HepG2 (cell line): ENCODE measurements around the gene CLPTM1L.

ENCODE experiments used
- CCAR2 ChIP-seq: fragments of 200-400 bp; formaldehyde crosslinking; optimal IDR thresholded peaks from 2 replicates; pipeline ENCODE3; 2018; ENCODE audit warnings: low read depth, mild to moderate bottlenecking, low read length, moderate library complexity
- CTCF ChIP-seq: sonication (generic); formaldehyde crosslinking; IDR thresholded peaks from 2 replicates; pipeline ENCODE4 v1.5.0; 2020; ENCODE audit warnings: mild to moderate bottlenecking, missing genetic modification reagents, moderate library complexity
- DBP ChIP-seq: sonication (generic); formaldehyde crosslinking; IDR thresholded peaks from 2 replicates; pipeline ENCODE4 v1.4.0; 2020; ENCODE audit warnings: missing genetic modification reagents; ENCODE audit errors: not compliant biosample characterization
- HDAC2 ChIP-seq: sonication (generic); formaldehyde crosslinking; IDR thresholded peaks from 2 replicates; pipeline ENCODE4 v1.4.0; 2020; ENCODE audit warnings: missing genetic modification reagents
- IRF1 ChIP-seq: sonication (generic); formaldehyde crosslinking; IDR thresholded peaks from 2 replicates; pipeline ENCODE4 v1.4.0; 2020; ENCODE audit warnings: low read depth, mild to moderate bottlenecking, missing genetic modification reagents
- NR2F1 ChIP-seq, 2 experiments: fragments of 450-650 bp in 1 of 2; formaldehyde crosslinking in 1 of 2; IDR thresholded peaks; 2 replicates each; pipeline versions ENCODE4 v1.5.0 to v1.6.1; 2016 to 2020; ENCODE audit warnings: mild to moderate bottlenecking in 1 of 2, missing compliant biosample characterization in 1 of 2, missing genetic modification reagents in 1 of 2, moderate library complexity in 1 of 2
- NR3C1 ChIP-seq: sonication (generic); formaldehyde crosslinking; IDR thresholded peaks from 2 replicates; pipeline ENCODE4 v1.4.0; 2020; ENCODE audit warnings: missing genetic modification reagents
- POLR2AphosphoS5 ChIP-seq: IDR thresholded peaks from 2 replicates; pipeline ENCODE4 v1.6.1; 2012; ENCODE audit warnings: low read depth, low read length
- RFX1 ChIP-seq: fragments of 450-650 bp; IDR thresholded peaks from 2 replicates; pipeline ENCODE4 v1.6.1; 2017
- SP2 ChIP-seq: sonication (generic); formaldehyde crosslinking; IDR thresholded peaks from 2 replicates; pipeline ENCODE4 v1.5.1; 2020; ENCODE audit warnings: mild to moderate bottlenecking, missing genetic modification reagents
- UBTF ChIP-seq: sonication (generic); formaldehyde crosslinking; IDR thresholded peaks from 2 replicates; pipeline ENCODE4 v1.4.0; 2020; ENCODE audit warnings: mild to moderate bottlenecking, missing genetic modification reagents
- ZBTB26 ChIP-seq: IDR thresholded peaks from 2 replicates; pipeline ENCODE4 v1.6.1; 2016; ENCODE audit warnings: missing compliant biosample characterization, missing genetic modification reagents, borderline replicate concordance
- ZNF20 ChIP-seq: sonication (generic); formaldehyde crosslinking; IDR thresholded peaks from 2 replicates; pipeline ENCODE4 v1.4.0; 2020; ENCODE audit warnings: mild to moderate bottlenecking, moderate library complexity, missing genetic modification reagents
- ZNF441 ChIP-seq: sonication (generic); formaldehyde crosslinking; IDR thresholded peaks from 2 replicates; pipeline ENCODE4 v1.7.0; 2021; ENCODE audit warnings: missing genetic modification reagents, borderline replicate concordance

GRCh38 chr5:1383344-1383743, 38.4 kb upstream of the CLPTM1L start:
- TF ChIP-seq SP2 (CRISPR knock-in tag) (no peak), ZBTB26 (CRISPR knock-in tag) (no peak), HDAC2 (CRISPR knock-in tag) (no peak), RFX1 (no peak), NR3C1 (CRISPR knock-in tag) (no peak), CTCF (CRISPR knock-in tag) (no peak), CCAR2 (no peak), ZNF441 (CRISPR knock-in tag) (no peak), IRF1 (CRISPR knock-in tag) (no peak), POLR2AphosphoS5 (no peak), NR2F1 (CRISPR knock-in tag; IDR thresholded peaks at IDR 0.05) (no peak), UBTF (CRISPR knock-in tag) (no peak), ZNF20 (no peak), DBP (no peak)
